Smooth muscle cell (in vitro differentiated cells): Measurements from ENCODE around the gene KHK. TPM values are rescaled to one million over a fixed set of nuclear protein-coding genes. Genes with fewer than 3 reads are reported as not detected.

Source experiments
- DNase-seq: peaks from one replicate; lab custom pipeline; 2025; ENCODE audit not compliant: unreplicated experiment; lab: John Stamatoyannopoulos, UW
- H2AFZ ChIP-seq: fragments of 200-600 bp; sonication (generic); 2 replicates; pipeline ENCODE4 v1.6.0; 2016; ENCODE audit warnings: antibody characterized with exemption, low read depth, mild to moderate bottlenecking
- H3F3A ChIP-seq: fragments of 200-600 bp; sonication (generic); 2 replicates; pipeline ENCODE4 v1.6.0; 2017; ENCODE audit warnings: antibody characterized with exemption, low read depth
- H3K27ac ChIP-seq: fragments of 200-600 bp; sonication (generic); 2 replicates; pipeline ENCODE4 v1.5.1; 2016; ENCODE audit warnings: low read depth, mild to moderate bottlenecking
- H3K27me3 ChIP-seq: fragments of 200-600 bp; sonication (generic); 2 replicates; pipeline ENCODE4 v1.6.1; 2016; ENCODE audit warnings: low read depth, mild to moderate bottlenecking
- H3K36me3 ChIP-seq: fragments of 200-600 bp; sonication (generic); 2 replicates; pipeline ENCODE4 v1.5.1; 2016; ENCODE audit warnings: low read depth
- H3K4me1 ChIP-seq: fragments of 200-600 bp; sonication (generic); 2 replicates; pipeline ENCODE4 v1.5.1; 2016; ENCODE audit warnings: low read depth
- H3K4me2 ChIP-seq: fragments of 200-600 bp; sonication (generic); 2 replicates; pipeline ENCODE4 v1.6.0; 2016; ENCODE audit warnings: mild to moderate bottlenecking
- H3K4me3 ChIP-seq: fragments of 200-600 bp; sonication (generic); 2 replicates; pipeline ENCODE4 v1.5.1; 2016; ENCODE audit warnings: mild to moderate bottlenecking
- H3K79me2 ChIP-seq: fragments of 200-600 bp; sonication (generic); 2 replicates; pipeline ENCODE4 v1.6.0; 2016; ENCODE audit warnings: low read depth, mild to moderate bottlenecking
- H3K9ac ChIP-seq: fragments of 200-600 bp; sonication (generic); 2 replicates; pipeline ENCODE4 v1.6.0; 2016; ENCODE audit warnings: low read depth
- H3K9me3 ChIP-seq: fragments of 200-600 bp; sonication (generic); replicated peaks from 2 replicates; pipeline ENCODE4 v1.5.1; 2016; ENCODE audit warnings: low read depth
- H4K20me1 ChIP-seq: fragments of 200-600 bp; sonication (generic); 2 replicates; pipeline ENCODE4 v1.6.0; 2016; ENCODE audit warnings: low read depth
- WGBS: methylation state at CpG from one replicate; pipeline ENCODE4 v1.1.7; 2016; ENCODE audit warnings: low lambda C conversion rate; 5-methylcytosine and 5-hydroxymethylcytosine counted together
- polyA plus RNA-seq: library from polyadenylated mRNA; unstranded; fragments of >200 nt; fragmentation: Nextera tagmentation; extraction: Ambion mirVana; gene quantifications from 2 replicates; pipeline ENCODE4 v1.2.1, GENCODE V29; 2016
- total RNA-seq: library from RNA; depleted of rRNA; stranded (reverse); fragments of >200 nt; gene quantifications from 2 replicates; pipeline ENCODE4 v1.2.3, GENCODE V29; 2014
- TF ChIP-seq, protein P1 (sequence below): fragments of 200-600 bp; sonication (generic); IDR thresholded peaks from 2 replicates; pipeline ENCODE4 v1.5.1; 2017; ENCODE audit warnings: borderline replicate concordance, mild to moderate bottlenecking, antibody characterized with exemption; ENCODE audit not compliant: insufficient read depth, poor library complexity, severe bottlenecking

Gene KHK
- total and polyA plus RNA-seq, 2 experiments from 2014 or later = 0.27 to 1.6 TPM

GRCh38 chr2:27095745-27096651, 9.4 kb downstream of the KHK start:
- no peaks in the 10 kb centered on the region for H3K79me2 ChIP-seq
- H3K36me3 ChIP-seq = no peaks in the 10 kb centered on the region
- WGBS = 38% methylated on average over 18 of the region's 18 CpGs
- H3K4me1 ChIP-seq = no peaks in the 10 kb centered on the region
- no peaks in the 10 kb centered on the region for H3K9me3 ChIP-seq
- H3K27me3 ChIP-seq = no peaks in the 10 kb centered on the region
- DNase-seq = no peak
- peak overlapping the region; percentile 93 for H2AFZ ChIP-seq
- H3K27ac ChIP-seq = no peak overlapping the region
- no peaks in the 10 kb centered on the region for H3F3A ChIP-seq
- H3K4me2 ChIP-seq = peak overlapping the region; percentile 90
- no peaks in the 10 kb centered on the region for H4K20me1 ChIP-seq
- no peak overlapping the region for H3K9ac ChIP-seq
- H3K4me3 ChIP-seq = peak overlapping the region; percentile 44
- TF ChIP-seq, protein P1, sequence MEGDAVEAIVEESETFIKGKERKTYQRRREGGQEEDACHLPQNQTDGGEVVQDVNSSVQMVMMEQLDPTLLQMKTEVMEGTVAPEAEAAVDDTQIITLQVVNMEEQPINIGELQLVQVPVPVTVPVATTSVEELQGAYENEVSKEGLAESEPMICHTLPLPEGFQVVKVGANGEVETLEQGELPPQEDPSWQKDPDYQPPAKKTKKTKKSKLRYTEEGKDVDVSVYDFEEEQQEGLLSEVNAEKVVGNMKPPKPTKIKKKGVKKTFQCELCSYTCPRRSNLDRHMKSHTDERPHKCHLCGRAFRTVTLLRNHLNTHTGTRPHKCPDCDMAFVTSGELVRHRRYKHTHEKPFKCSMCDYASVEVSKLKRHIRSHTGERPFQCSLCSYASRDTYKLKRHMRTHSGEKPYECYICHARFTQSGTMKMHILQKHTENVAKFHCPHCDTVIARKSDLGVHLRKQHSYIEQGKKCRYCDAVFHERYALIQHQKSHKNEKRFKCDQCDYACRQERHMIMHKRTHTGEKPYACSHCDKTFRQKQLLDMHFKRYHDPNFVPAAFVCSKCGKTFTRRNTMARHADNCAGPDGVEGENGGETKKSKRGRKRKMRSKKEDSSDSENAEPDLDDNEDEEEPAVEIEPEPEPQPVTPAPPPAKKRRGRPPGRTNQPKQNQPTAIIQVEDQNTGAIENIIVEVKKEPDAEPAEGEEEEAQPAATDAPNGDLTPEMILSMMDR = no peak

GRCh38 chr2:27096748-27097297, 10.3 kb downstream of the KHK start:
- TF ChIP-seq, protein P1 = no peak
- H3K9ac ChIP-seq = no peak overlapping the region
- no peak overlapping the region for H2AFZ ChIP-seq
- no peak for DNase-seq
- peaks cover 4% of the 10 kb centered on the region for H3K27me3 ChIP-seq
- H3K4me2 ChIP-seq = no peak overlapping the region
- no peaks in the 10 kb centered on the region for H3K4me1 ChIP-seq
- H3K79me2 ChIP-seq = no peaks in the 10 kb centered on the region
- H3K36me3 ChIP-seq = no peaks in the 10 kb centered on the region
- no peaks in the 10 kb centered on the region for H4K20me1 ChIP-seq
- no peak overlapping the region for H3K4me3 ChIP-seq
- H3K27ac ChIP-seq = no peak overlapping the region
- no peaks in the 10 kb centered on the region for H3F3A ChIP-seq
- no peaks in the 10 kb centered on the region for H3K9me3 ChIP-seq
- WGBS = 80% methylated on average over 3 of the region's 3 CpGs

DNA sequence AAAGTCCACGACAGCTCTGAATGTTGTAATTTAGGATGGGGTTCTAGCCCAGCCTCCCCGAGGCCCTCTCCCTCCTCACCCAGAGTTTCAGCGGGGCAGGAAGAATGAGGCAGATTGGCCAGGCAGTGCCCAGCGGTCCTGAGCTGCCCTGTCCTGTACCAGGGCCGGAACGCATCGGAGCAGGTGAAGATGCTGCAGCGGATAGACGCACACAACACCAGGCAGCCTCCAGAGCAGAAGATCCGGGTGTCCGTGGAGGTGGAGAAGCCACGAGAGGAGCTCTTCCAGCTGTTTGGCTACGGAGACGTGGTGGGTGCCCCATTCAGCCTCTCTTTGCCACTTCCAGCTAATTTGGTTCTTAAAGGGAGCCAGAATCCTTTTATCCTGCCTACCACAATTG, 10.8 kb downstream of the KHK start:
- no peaks in the 10 kb centered on the region for H3F3A ChIP-seq
- no peak overlapping the region for H2AFZ ChIP-seq
- no peaks in the 10 kb centered on the region for H3K4me1 ChIP-seq
- WGBS = 88% methylated on average over 14 of the region's 14 CpGs
- TF ChIP-seq, protein P1 = no peak
- H3K27me3 ChIP-seq = peaks cover 7% of the 10 kb centered on the region
- H3K4me3 ChIP-seq = no peak overlapping the region
- no peak overlapping the region for H3K27ac ChIP-seq
- no peak overlapping the region for H3K9ac ChIP-seq
- no peaks in the 10 kb centered on the region for H3K9me3 ChIP-seq
- H3K79me2 ChIP-seq = no peaks in the 10 kb centered on the region
- H4K20me1 ChIP-seq = no peaks in the 10 kb centered on the region
- no peak overlapping the region for H3K4me2 ChIP-seq
- H3K36me3 ChIP-seq = no peaks in the 10 kb centered on the region
- DNase-seq = no peak
